HepG2 (cell line): ENCODE measurements around the gene PDE2A.

Experiments used
- BHLHE40 ChIP-seq: IDR thresholded peaks from 2 replicates; pipeline ENCODE4 v1.6.1; 2011; ENCODE audit warnings: low read length, improper control_type of control experiment
- EP300 ChIP-seq, 3 experiments: sonication (generic) in 1 of 3; formaldehyde crosslinking in 1 of 3; IDR thresholded peaks; 2 replicates each; pipeline versions ENCODE4 v1.5.1 to v1.6.1; 2011 to 2020; ENCODE audit warnings: low read depth in 2 of 3, low read length in 2 of 3, borderline replicate concordance in 1 of 3, improper control_type of control experiment in 1 of 3, mild to moderate bottlenecking in 1 of 3, missing genetic modification reagents in 1 of 3, moderate library complexity in 1 of 3
- FOXP1 ChIP-seq, 2 experiments: fragments of 450-650 bp in 1 of 2; IDR thresholded peaks; 2 replicates each; pipeline ENCODE4 v1.6.1; 2017 to 2018; ENCODE audit warnings: antibody characterized with exemption in 1 of 2
- HHEX ChIP-seq: IDR thresholded peaks from 2 replicates; pipeline ENCODE4 v1.6.1; 2016; ENCODE audit warnings: control low read depth
- HIVEP1 ChIP-seq: sonication (generic); formaldehyde crosslinking; IDR thresholded peaks from 2 replicates; pipeline ENCODE4 v1.4.0; 2020; ENCODE audit warnings: mild to moderate bottlenecking, missing genetic modification reagents
- KLF9 ChIP-seq: IDR thresholded peaks from 2 replicates; pipeline ENCODE4 v1.6.1; 2016; ENCODE audit warnings: low read depth
- NFRKB ChIP-seq: fragments of 450-650 bp; IDR thresholded peaks from 2 replicates; pipeline ENCODE4 v1.6.1; 2017
- NR2C2 ChIP-seq: sonication (generic); formaldehyde crosslinking; IDR thresholded peaks from 2 replicates; pipeline ENCODE4 v1.4.0; 2020; ENCODE audit warnings: missing genetic modification reagents, mild to moderate bottlenecking, moderate library complexity, borderline replicate concordance
- SRF ChIP-seq: IDR thresholded peaks from 2 replicates; pipeline ENCODE4 v1.6.1; 2011; ENCODE audit warnings: mild to moderate bottlenecking, low read depth, low read length, moderate library complexity
- ZBTB38 ChIP-seq: sonication (generic); formaldehyde crosslinking; IDR thresholded peaks from 2 replicates; pipeline ENCODE4 v1.5.1; 2020; ENCODE audit warnings: mild to moderate bottlenecking, missing genetic modification reagents
- TF ChIP-seq, protein P1 (sequence below): sonication (generic); formaldehyde crosslinking; IDR thresholded peaks from 2 replicates; pipeline ENCODE4 v1.4.0; 2020; ENCODE audit warnings: mild to moderate bottlenecking, low read depth, missing genetic modification reagents
- TF ChIP-seq, protein P2 (sequence below): sonication (generic); formaldehyde crosslinking; IDR thresholded peaks from 2 replicates; pipeline ENCODE4 v1.4.0; 2020; ENCODE audit warnings: missing genetic modification reagents
- TF ChIP-seq, protein P3 (sequence below): sonication (generic); formaldehyde crosslinking; IDR thresholded peaks from 2 replicates; pipeline ENCODE4 v1.4.0; 2020; ENCODE audit warnings: missing genetic modification reagents
- TF ChIP-seq, protein P4 (sequence below): sonication (generic); formaldehyde crosslinking; IDR thresholded peaks from 2 replicates; pipeline ENCODE4 v1.5.0; 2020; ENCODE audit warnings: mild to moderate bottlenecking, missing genetic modification reagents, moderate library complexity

DNA sequence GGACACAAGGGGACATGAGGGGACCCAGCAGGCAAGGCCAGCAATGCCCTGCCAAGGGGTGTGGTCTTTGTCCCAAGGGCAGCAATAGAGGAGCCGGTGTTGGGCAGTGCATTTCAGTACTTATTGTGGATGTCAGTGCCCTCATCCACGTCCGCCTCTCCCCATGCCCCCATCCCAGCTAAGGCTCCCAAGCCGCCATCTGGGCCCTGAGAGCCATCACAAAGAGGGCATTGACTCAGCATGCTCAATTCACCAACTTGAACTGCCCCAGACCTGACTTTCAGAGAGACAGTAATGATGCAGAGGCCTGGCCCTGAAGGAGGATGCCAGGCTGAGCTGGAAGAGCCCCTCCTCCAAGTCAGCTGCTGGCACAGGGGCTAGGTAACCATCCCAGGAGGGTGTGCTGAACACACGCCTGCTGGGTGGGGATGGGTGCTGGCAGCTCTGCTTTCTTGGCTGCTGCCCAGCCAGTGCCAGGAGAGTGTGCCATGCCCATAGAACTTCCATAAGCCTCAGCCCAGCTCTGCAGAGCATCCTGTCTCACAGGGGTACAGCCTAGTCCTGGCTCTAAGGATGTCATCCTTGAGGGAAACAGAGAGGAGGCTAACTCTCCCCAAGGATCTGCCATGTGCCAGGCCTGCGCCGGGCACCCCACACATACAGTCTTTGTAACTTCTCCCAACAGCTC lies 46.5 kb downstream of the PDE2A start:
- TF ChIP-seq ZBTB38 (CRISPR knock-in tag): no peak
- no peak for TF ChIP-seq FOXP1 (IDR thresholded peaks at IDR 0.05)
- TF ChIP-seq FOXP1 (CRISPR knock-in tag; IDR thresholded peaks at IDR 0.05): no peak
- TF ChIP-seq NFRKB: no peak
- no peak for TF ChIP-seq NR2C2
- TF ChIP-seq KLF9 (CRISPR knock-in tag): no peak
- TF ChIP-seq, protein P1, sequence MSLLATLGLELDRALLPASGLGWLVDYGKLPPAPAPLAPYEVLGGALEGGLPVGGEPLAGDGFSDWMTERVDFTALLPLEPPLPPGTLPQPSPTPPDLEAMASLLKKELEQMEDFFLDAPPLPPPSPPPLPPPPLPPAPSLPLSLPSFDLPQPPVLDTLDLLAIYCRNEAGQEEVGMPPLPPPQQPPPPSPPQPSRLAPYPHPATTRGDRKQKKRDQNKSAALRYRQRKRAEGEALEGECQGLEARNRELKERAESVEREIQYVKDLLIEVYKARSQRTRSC (CRISPR knock-in tag): no peak
- no peak for TF ChIP-seq BHLHE40
- no peak for TF ChIP-seq EP300 (IDR thresholded peaks at IDR 0.05; ENCODE audit: low read depth in 2 of 2, low read length in 2 of 2)
- TF ChIP-seq EP300 (CRISPR knock-in tag; IDR thresholded peaks at IDR 0.05; ENCODE audit: borderline replicate concordance): no peak
- TF ChIP-seq, protein P2, sequence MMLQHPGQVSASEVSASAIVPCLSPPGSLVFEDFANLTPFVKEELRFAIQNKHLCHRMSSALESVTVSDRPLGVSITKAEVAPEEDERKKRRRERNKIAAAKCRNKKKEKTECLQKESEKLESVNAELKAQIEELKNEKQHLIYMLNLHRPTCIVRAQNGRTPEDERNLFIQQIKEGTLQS (CRISPR knock-in tag): no peak
- no peak for TF ChIP-seq HHEX (CRISPR knock-in tag)
- TF ChIP-seq SRF: no peak
- TF ChIP-seq, protein P3, sequence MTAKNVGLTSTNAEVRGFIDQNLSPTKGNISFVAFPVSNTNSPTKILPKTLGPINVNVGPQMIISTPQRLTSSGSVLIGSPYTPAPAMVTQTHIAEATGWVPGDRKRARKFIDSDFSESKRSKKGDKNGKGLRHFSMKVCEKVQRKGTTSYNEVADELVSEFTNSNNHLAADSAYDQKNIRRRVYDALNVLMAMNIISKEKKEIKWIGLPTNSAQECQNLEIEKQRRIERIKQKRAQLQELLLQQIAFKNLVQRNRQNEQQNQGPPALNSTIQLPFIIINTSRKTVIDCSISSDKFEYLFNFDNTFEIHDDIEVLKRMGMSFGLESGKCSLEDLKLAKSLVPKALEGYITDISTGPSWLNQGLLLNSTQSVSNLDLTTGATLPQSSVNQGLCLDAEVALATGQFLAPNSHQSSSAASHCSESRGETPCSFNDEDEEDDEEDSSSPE (CRISPR knock-in tag): no peak
- TF ChIP-seq, protein P4, sequence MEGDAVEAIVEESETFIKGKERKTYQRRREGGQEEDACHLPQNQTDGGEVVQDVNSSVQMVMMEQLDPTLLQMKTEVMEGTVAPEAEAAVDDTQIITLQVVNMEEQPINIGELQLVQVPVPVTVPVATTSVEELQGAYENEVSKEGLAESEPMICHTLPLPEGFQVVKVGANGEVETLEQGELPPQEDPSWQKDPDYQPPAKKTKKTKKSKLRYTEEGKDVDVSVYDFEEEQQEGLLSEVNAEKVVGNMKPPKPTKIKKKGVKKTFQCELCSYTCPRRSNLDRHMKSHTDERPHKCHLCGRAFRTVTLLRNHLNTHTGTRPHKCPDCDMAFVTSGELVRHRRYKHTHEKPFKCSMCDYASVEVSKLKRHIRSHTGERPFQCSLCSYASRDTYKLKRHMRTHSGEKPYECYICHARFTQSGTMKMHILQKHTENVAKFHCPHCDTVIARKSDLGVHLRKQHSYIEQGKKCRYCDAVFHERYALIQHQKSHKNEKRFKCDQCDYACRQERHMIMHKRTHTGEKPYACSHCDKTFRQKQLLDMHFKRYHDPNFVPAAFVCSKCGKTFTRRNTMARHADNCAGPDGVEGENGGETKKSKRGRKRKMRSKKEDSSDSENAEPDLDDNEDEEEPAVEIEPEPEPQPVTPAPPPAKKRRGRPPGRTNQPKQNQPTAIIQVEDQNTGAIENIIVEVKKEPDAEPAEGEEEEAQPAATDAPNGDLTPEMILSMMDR (CRISPR knock-in tag): no peak
- no peak for TF ChIP-seq HIVEP1 (CRISPR knock-in tag)
